NOMO-1 treated with dmso at 0.1 percent for 144 hours (cell line): ENCODE data around the gene BACH1.

Source experiments
- DNase-seq: peaks from one replicate; lab custom pipeline; 2025; ENCODE audit not compliant: unreplicated experiment; lab: John Stamatoyannopoulos, UW

Gene BACH1

GRCh38 chr21:29290240-29290639, 8.5 kb upstream of the BACH1 start:
- no peak for DNase-seq

- DNase-seq: peak; percentile 62
Observed at GRCh38 chr21:29293495-29293894, 5.2 kb upstream of the BACH1 start.

- no peak for DNase-seq
Observed at GRCh38 chr21:29295066-29295650, 3.6 kb upstream of the BACH1 start.

- no peak for DNase-seq
Observed at GRCh38 chr21:29296446-29296845, 2.3 kb upstream of the BACH1 start.

GRCh38 chr21:29297483-29298347, 1.0 kb upstream of the BACH1 start:
- no peak for DNase-seq

GRCh38 chr21:29299046-29299915, 559 bp downstream of the BACH1 start:
- no peak for DNase-seq

- DNase-seq: peak; percentile 51
Observed at GRCh38 chr21:29299916-29300806, 1.4 kb downstream of the BACH1 start.

- DNase-seq: no peak
Observed at GRCh38 chr21:29300807-29301138, 2.1 kb downstream of the BACH1 start.

- no peak for DNase-seq
Observed at GRCh38 chr21:29301691-29302090, 3.0 kb downstream of the BACH1 start.

- DNase-seq: no peak
Observed at GRCh38 chr21:29302359-29302875, 3.7 kb downstream of the BACH1 start.

- no peak for DNase-seq
Observed at GRCh38 chr21:29303288-29303687, 4.6 kb downstream of the BACH1 start.

- DNase-seq: no peak
Observed at GRCh38 chr21:29304597-29304996, 5.9 kb downstream of the BACH1 start.

- DNase-seq: no peak
Observed at GRCh38 chr21:29305068-29305467, 6.3 kb downstream of the BACH1 start.

GRCh38 chr21:29305561-29305960, 6.8 kb downstream of the BACH1 start:
- DNase-seq: no peak

GRCh38 chr21:29306920-29307319, 8.2 kb downstream of the BACH1 start:
- DNase-seq: no peak

- DNase-seq: no peak
Observed at GRCh38 chr21:29307718-29308455, 9.2 kb downstream of the BACH1 start.

- DNase-seq: no peak
Observed at GRCh38 chr21:29308456-29308783, 9.7 kb downstream of the BACH1 start.

- no peak for DNase-seq
Observed at GRCh38 chr21:29309703-29310102, 11.0 kb downstream of the BACH1 start.

- DNase-seq: no peak
Observed at GRCh38 chr21:29311802-29312201, 13.1 kb downstream of the BACH1 start.

GRCh38 chr21:29312981-29313380, 14.3 kb downstream of the BACH1 start:
- no peak for DNase-seq
